Activated T-helper 1 cell treated with anti-CD3 and anti-CD28 coated beads, Interleukin-12 subunit alpha, Interleukin-12 subunit beta, Interleukin-2, Interleukin-4 antibody, amounts not matched to agents 30 ng/mL and 10 ng/mL and 1 ng/mL, durations not matched to agents 14 hours and 24 hours and 36 hours (primary cell): ENCODE results near the gene STX1A. TPM values are rescaled to one million over a fixed set of nuclear protein-coding genes. Genes with fewer than 3 reads are reported as not detected.
"Not testable (repeated sequence)": the region's sequence is repeated elsewhere in the genome, so short reads cannot be mapped to it uniquely, and the experiment has no call there.

ENCODE experiments used
- DNase-seq: peaks from one replicate; pipeline ENCODE4 v3.0.0; 2021; ENCODE audit warnings: low spot score
- H3K27ac Mint-ChIP-seq: one replicate; pipeline ENCODE4 v1.8.0; 2021; ENCODE audit warnings: mild to moderate bottlenecking, mixed read lengths
- H3K27me3 Mint-ChIP-seq: one replicate; pipeline ENCODE4 v1.8.0; 2022; ENCODE audit warnings: mild to moderate bottlenecking, moderate library complexity, mixed read lengths; ENCODE audit not compliant: insufficient read depth
- H3K36me3 Mint-ChIP-seq: one replicate; pipeline ENCODE4 v1.8.0; 2021; ENCODE audit warnings: low read depth, mixed read lengths
- H3K4me1 Mint-ChIP-seq: one replicate; pipeline ENCODE4 v1.8.0; 2021; ENCODE audit warnings: low read depth, mixed read lengths
- H3K4me3 Mint-ChIP-seq: one replicate; pipeline ENCODE4 v1.8.0; 2021; ENCODE audit warnings: mild to moderate bottlenecking, moderate library complexity, mixed read lengths
- H3K9me3 Mint-ChIP-seq: one replicate; pipeline ENCODE4 v1.8.0; 2021; ENCODE audit warnings: mixed read lengths
- intact Hi-C: fragments of 100-400 bp; cut with micrococcal nuclease; formaldehyde crosslinking; loops from one replicate; pipeline ENCODE4 v1.15.1; 2024
- total RNA-seq: library from RNA; stranded (reverse); gene quantifications from 2 replicates; pipeline ENCODE4 v1.2.3, GENCODE V29; 2022

Gene STX1A
- total RNA-seq, 1 donor from 2014 or later, result 26.7 TPM

- Mint-ChIP-seq H3K27me3 (peaks cover 7% of the 10 kb centered on the region), H3K4me1 (peaks cover 43% of the 10 kb centered on the region), H3K4me3 (peak overlapping the region; percentile 47), H3K27ac (peak overlapping the region; percentile 11), H3K36me3 (peaks cover 7% of the 10 kb centered on the region), H3K9me3 (no peaks in the 10 kb centered on the region)
- intact Hi-C loops, result loop anchor here (5.0 kb wide), 1 partner anchor 193 kb away; the partner anchor contains the start of gene BAZ1B
- no peak for DNase-seq
These were observed 3.7 kb downstream of the STX1A start for GRCh38 chr7:73715648-73716317.

GRCh38 chr7:73713319-73713718 lies 6.2 kb downstream of the STX1A start:
- intact Hi-C loops, H3K27me3 Mint-ChIP-seq, H3K36me3 Mint-ChIP-seq, H3K27ac Mint-ChIP-seq, DNase-seq, H3K4me3 Mint-ChIP-seq, H3K9me3 Mint-ChIP-seq: not testable (repeated sequence)
- peaks cover 36% of the 10 kb centered on the region for H3K4me1 Mint-ChIP-seq

DNA sequence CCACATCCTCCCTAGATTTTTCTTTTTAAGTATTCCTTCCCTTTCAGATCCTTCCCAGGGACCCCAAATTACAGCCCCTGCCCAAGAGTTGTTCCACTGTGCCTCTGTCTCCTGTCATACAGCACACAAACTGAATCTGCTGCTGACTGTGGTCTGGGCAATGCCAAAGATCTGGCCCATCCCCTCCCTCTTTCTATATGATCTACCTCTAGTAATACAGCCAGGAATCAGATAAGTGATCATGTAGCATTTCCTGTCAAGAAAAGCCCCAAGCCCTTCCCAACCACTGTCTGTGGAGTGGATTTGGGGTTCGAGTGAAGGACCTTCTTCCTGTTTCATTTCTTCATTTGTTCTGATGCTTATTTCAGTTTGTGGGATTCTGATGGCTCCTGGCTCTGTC lies 6.7 kb downstream of the STX1A start:
- Mint-ChIP-seq H3K36me3 (peaks cover 7% of the 10 kb centered on the region), H3K27ac (no peak overlapping the region), H3K4me3 (no peak overlapping the region), H3K27me3 (peaks cover 1% of the 10 kb centered on the region), H3K4me1 (peaks cover 31% of the 10 kb centered on the region), H3K9me3 (no peaks in the 10 kb centered on the region)
- intact Hi-C loops, result no loop called here
- no peak for DNase-seq

GRCh38 chr7:73708961-73709549 lies 10.4 kb downstream of the STX1A start:
- H3K27me3 Mint-ChIP-seq, result peaks cover 1% of the 10 kb centered on the region
- intact Hi-C loops, result no loop called here
- H3K36me3 Mint-ChIP-seq, result peaks cover 6% of the 10 kb centered on the region

DNA sequence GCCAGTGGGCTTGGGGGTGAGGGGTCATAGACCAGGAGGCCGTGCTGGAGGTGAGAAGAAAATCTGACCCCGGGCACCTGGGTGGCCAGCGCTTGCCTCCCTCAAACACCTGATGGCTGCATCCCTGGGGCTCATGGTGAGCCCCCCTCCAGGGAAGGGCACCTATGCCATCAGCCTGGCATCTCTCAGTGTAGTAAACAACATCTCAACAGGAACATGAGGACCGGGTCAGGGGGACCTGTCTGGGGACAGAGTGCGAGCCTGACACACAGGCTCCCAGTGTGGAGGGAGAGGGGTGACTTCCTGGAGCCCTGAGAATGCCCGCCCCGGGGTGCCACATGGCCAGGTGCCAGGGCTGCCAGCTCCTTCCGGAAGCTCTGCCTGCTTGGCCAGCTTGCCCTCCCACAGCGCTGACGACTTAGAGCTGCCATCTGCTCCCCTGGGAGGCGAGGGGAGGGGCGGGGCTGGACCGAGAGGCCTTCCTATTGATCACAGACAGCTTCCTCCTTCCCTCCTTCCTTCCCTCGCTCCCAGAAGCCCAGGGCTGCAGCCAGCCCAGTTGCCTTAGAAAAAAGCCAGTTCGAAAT lies 12.3 kb downstream of the STX1A start:
- Mint-ChIP-seq H3K9me3 (no peaks in the 10 kb centered on the region), H3K4me1 (peaks cover 8% of the 10 kb centered on the region), H3K4me3 (no peak overlapping the region), H3K36me3 (peaks cover 13% of the 10 kb centered on the region), H3K27ac (no peak overlapping the region), H3K27me3 (peaks cover 1% of the 10 kb centered on the region)
- no peak for DNase-seq
- intact Hi-C loops, result no loop called here

More at GRCh38 chr7:73708961-73709549, 10.4 kb downstream of the STX1A start:
- peaks cover 17% of the 10 kb centered on the region for H3K4me1 Mint-ChIP-seq
- DNase-seq, result no peak
- H3K9me3 Mint-ChIP-seq, result no peaks in the 10 kb centered on the region
- no peak overlapping the region for H3K4me3 Mint-ChIP-seq
- H3K27ac Mint-ChIP-seq, result no peak overlapping the region

DNA sequence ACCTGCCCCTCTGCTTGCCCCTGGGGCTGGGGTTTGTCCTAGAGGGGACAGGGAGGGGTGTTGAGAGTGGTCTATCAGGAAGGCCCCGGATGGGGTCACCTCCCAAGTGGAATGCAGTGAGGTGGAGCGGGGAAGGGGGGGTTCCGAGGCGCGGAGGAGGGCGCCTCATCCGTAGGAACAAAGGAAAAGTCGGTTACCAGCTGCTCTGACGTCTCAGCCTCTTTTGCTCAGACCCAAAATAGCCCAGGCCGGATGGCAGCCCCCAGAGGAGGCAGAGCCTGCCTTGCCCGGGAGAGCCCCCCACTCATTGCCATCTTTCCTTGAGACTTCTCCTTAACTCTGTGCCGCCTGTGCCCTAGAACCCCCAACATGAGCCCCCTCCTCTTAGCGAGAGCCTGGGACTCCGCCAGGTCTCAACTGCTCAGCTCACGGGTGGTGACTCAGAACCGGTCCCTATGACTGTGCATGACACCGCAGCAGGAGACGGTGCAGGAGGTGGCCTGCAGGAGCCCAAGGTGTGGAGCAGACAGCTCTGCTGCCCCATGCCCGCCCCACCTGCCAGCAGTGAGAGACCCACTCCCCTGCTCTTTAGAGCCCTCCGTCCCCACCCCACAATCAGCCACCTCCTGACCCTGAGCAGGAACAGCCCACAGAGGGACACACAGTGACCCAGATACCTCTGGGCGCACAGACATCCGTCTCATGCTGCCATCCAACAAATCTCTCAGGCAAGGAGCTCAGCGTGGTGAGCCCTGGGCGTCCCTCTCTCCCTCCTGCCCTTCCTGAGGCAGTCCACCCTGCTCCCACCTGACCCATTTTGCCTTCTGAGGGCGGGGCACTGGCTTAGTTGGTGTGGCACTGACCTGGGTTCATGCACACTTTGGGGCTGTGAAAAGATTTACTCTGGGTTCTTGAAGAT lies 13.1 kb downstream of the STX1A start:
- DNase-seq, result no peak
- Mint-ChIP-seq H3K27ac (no peak overlapping the region), H3K27me3 (no peaks in the 10 kb centered on the region), H3K36me3 (peaks cover 20% of the 10 kb centered on the region), H3K4me3 (no peak overlapping the region), H3K9me3 (no peaks in the 10 kb centered on the region), H3K4me1 (peaks cover 8% of the 10 kb centered on the region)
- intact Hi-C loops, result no loop called here

DNA sequence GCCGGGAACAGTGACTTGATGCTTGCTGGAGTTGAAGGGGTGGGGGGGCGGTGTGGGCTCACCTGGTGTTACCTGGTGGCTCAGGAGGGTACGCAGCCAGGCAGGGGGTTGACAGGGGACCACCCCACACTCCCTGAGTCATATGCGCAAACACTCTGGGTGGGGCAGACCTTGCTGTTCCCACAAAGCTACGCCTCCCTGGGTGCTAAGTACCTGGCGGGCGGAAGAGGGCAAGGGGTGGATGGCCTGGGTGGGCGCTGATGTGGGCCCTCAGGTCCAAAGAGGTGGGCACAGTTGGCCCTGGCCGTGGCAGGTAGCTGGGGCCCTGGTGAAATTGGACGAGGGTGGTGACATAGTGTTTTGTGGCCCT lies 13.9 kb downstream of the STX1A start:
- H3K36me3 Mint-ChIP-seq, result peaks cover 21% of the 10 kb centered on the region
- H3K4me1 Mint-ChIP-seq, result peaks cover 8% of the 10 kb centered on the region
- no peak for DNase-seq
- no peak overlapping the region for H3K4me3 Mint-ChIP-seq
- H3K27me3 Mint-ChIP-seq, result no peaks in the 10 kb centered on the region
- no peaks in the 10 kb centered on the region for H3K9me3 Mint-ChIP-seq
- intact Hi-C loops, result no loop called here
- H3K27ac Mint-ChIP-seq, result no peak overlapping the region

DNA sequence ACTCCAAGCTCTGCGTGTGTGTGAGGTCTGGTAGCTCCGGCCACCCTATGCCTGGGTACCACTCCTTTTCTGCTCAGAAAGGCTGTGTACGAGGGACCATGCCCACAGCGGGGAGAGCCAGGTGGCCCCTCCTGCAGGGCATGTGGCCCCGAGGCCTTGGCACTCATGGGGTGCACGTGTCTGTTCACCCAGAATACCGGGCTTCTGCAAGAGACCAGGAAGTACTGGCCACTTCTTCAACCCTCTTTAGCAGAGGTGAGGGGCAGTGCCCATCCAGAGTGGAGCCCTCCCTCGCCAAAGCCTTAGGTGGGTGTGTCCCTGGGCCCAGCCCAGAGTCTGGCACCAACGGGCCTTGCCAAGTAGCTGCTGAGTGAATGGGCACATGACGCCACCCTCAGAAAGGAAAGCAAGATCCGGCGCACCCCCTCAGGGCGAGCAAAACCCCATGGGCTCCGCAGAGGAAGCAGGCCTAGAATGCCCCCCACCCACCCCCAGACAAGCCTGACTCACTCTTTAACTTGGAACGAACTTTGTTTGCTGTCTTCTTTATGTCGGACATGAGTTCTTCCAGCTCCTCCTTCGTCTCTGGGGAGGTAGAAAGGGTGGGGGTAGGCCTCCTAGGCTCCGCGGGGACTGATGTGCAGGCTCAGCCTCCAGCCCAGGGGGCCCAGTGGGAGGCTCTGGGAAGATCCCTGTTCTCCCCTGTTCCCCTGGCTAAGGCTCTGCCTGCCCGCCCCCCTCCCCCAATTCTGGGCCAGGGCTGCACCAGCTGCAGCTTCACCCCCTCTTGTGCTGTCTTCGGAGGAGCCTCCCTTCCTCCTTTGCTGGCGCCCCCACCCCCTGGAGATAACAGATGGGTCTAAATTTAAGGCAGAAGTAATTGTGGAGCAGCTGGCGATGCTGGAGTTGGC lies 14.6 kb downstream of the STX1A start:
- peaks cover 21% of the 10 kb centered on the region for H3K36me3 Mint-ChIP-seq
- no peak overlapping the region for H3K27ac Mint-ChIP-seq
- H3K9me3 Mint-ChIP-seq, result no peaks in the 10 kb centered on the region
- peaks cover 8% of the 10 kb centered on the region for H3K4me1 Mint-ChIP-seq
- no peak overlapping the region for H3K4me3 Mint-ChIP-seq
- DNase-seq, result no peak
- intact Hi-C loops, result no loop called here
- H3K27me3 Mint-ChIP-seq, result no peaks in the 10 kb centered on the region

DNA sequence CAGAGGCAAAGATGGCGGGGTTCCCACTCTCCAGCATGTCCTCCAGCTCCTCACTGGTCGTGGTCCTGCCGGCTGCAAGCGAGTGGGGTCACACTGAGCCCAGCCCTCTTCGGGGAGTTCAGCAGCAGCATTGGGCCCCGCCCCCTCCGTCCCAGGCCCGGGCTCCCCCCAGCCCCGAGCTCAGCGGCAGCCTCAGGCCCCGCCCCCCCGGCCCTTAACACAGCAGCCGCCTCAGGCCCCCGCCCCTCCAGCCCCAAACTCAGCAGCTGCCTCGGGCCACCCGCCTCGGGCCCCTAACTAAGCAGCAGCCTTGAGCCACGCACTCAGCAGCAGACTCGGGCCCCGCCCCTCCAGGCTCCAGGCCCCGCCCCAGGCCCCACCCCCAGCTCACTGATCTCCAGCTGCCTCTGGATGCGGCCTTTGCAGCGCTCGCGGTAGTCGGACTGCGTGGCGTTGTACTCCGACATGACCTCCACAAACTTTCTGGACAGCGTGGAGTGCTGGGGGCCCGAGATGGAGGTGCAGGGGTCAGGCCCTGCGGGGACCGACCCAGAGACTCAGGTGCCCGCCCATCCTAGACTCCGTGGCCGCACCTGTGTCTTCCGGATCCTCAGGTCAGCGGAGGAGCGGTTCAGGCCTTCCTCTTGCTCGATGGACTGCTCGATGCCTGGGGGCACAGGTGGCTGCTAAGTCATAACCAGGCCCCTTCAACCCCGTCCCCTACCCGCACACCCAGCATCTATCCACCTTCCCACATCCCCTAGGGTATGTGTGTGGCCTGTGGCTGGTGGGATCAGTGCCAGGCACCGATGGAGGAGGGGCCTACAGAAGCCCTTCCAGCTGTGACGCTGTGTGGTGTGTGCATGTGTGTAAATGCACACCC lies 15.5 kb downstream of the STX1A start:
- peak; percentile 16 for DNase-seq
- peaks cover 8% of the 10 kb centered on the region for H3K4me1 Mint-ChIP-seq
- no peaks in the 10 kb centered on the region for H3K9me3 Mint-ChIP-seq
- H3K36me3 Mint-ChIP-seq, result peaks cover 21% of the 10 kb centered on the region
- no peaks in the 10 kb centered on the region for H3K27me3 Mint-ChIP-seq
- no peak overlapping the region for H3K27ac Mint-ChIP-seq
- intact Hi-C loops, result no loop called here
- no peak overlapping the region for H3K4me3 Mint-ChIP-seq

DNA sequence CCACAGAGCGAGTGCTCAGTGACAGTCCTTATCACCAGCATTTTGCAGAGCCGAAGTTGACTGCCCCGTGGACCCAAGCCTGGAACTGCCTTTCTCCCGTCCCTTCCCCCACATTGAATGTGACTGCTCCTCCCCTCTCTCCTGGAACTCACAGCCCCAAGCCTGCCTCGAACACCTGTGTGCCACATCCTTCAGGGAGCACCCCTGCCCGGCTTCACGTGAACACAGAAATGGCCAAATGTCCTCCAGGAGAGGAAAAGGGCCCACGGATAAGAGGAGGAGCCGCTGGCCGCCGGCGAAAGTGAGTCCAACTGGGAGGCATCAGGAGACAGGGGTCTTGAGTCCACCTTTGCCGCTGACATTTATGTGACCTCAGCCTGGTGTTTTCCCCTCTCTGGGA lies 16.2 kb downstream of the STX1A start:
- H3K27me3 Mint-ChIP-seq, result no peaks in the 10 kb centered on the region
- H3K4me1 Mint-ChIP-seq, result peaks cover 8% of the 10 kb centered on the region
- H3K27ac Mint-ChIP-seq, result no peak overlapping the region
- DNase-seq, result no peak
- H3K4me3 Mint-ChIP-seq, result no peak overlapping the region
- no peaks in the 10 kb centered on the region for H3K9me3 Mint-ChIP-seq
- intact Hi-C loops, result no loop called here
- peaks cover 23% of the 10 kb centered on the region for H3K36me3 Mint-ChIP-seq

- Mint-ChIP-seq H3K27me3 (no peaks in the 10 kb centered on the region), H3K4me1 (peaks cover 8% of the 10 kb centered on the region), H3K4me3 (no peak overlapping the region), H3K36me3 (peaks cover 23% of the 10 kb centered on the region), H3K27ac (no peak overlapping the region), H3K9me3 (no peaks in the 10 kb centered on the region)
- intact Hi-C loops, result no loop called here
- DNase-seq, result no peak
These were observed 16.8 kb downstream of the STX1A start for GRCh38 chr7:73702665-73703064.
